ENCODE measurements around the gene DPYSL5. TPM values are rescaled to one million over a fixed set of nuclear protein-coding genes. Genes with fewer than 3 reads are reported as not detected.
"Not testable (repeated sequence)": the region's sequence is repeated elsewhere in the genome, so short reads cannot be mapped to it uniquely, and the experiment has no call there.

The DPYSL5 gene
- total RNA-seq, 1 experiment from 2014 or later = not detected

GRCh38 chr2:26907416-26907815 is 59.5 kb downstream of the DPYSL5 start:
- Histone ChIP-seq H3K4me1 (replicated peaks) (no peaks in the 10 kb centered on the region), H3K27ac (no peak overlapping the region), H3K9me3 (replicated peaks) (no peaks in the 10 kb centered on the region), H3K4me3 (no peak overlapping the region), H3K27me3 (replicated peaks) (peaks cover 31% of the 10 kb centered on the region), H3K36me3 (no peaks in the 10 kb centered on the region)
- DNase-seq (ENCODE audit: low read depth in 1 of 2, low spot score in 2 of 2) = no peak

- DNase-seq (ENCODE audit: low read depth in 1 of 2, low spot score in 2 of 2) = no peak
- Histone ChIP-seq H3K4me1 (replicated peaks) (no peaks in the 10 kb centered on the region), H3K36me3 (no peaks in the 10 kb centered on the region), H3K9me3 (replicated peaks) (no peaks in the 10 kb centered on the region), H3K27me3 (replicated peaks) (peaks cover 53% of the 10 kb centered on the region), H3K27ac (no peak overlapping the region), H3K4me3 (no peak overlapping the region)
These were observed 62.2 kb downstream of the DPYSL5 start for GRCh38 chr2:26910176-26910575.

GRCh38 chr2:26911911-26912861 is 64.3 kb downstream of the DPYSL5 start:
- no peak for DNase-seq (ENCODE audit: low read depth in 1 of 2, low spot score in 2 of 2)
- no peak overlapping the region for H3K27ac ChIP-seq
- H3K36me3 ChIP-seq = no peaks in the 10 kb centered on the region
- peaks cover 72% of the 10 kb centered on the region for H3K27me3 ChIP-seq (replicated peaks)
- H3K4me3 ChIP-seq = no peak overlapping the region
- H3K9me3 ChIP-seq (replicated peaks) = no peaks in the 10 kb centered on the region
- H3K4me1 ChIP-seq (replicated peaks) = no peaks in the 10 kb centered on the region

DNA sequence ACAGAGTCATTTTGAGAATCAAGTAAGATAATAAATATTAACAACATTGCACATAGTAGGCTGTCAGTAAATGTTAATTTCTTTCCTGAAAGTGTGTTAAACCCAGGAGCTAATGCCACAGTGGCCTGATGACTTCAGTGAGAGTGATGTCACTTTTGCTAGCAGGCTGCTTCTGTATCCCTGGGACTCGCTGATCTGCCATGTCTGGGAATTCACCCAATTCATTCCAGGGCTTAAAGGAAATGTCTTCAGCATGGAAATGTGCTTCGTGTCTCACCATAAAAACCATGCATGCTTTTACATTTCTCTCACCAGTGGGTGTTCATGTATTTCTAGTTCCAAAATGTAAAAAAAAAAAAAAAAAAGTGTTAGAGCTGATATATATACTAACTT is 65.7 kb downstream of the DPYSL5 start:
- no peak overlapping the region for H3K4me3 ChIP-seq
- DNase-seq (ENCODE audit: low read depth in 1 of 2, low spot score in 2 of 2) = no peak
- H3K36me3 ChIP-seq = no peaks in the 10 kb centered on the region
- H3K4me1 ChIP-seq (replicated peaks) = no peaks in the 10 kb centered on the region
- peaks cover 64% of the 10 kb centered on the region for H3K27me3 ChIP-seq (replicated peaks)
- no peaks in the 10 kb centered on the region for H3K9me3 ChIP-seq (replicated peaks)
- no peak overlapping the region for H3K27ac ChIP-seq

GRCh38 chr2:26913999-26914658 is 66.2 kb downstream of the DPYSL5 start:
- Histone ChIP-seq H3K27ac (no peak overlapping the region), H3K27me3 (replicated peaks) (peaks cover 61% of the 10 kb centered on the region), H3K9me3 (replicated peaks) (no peaks in the 10 kb centered on the region), H3K4me3 (no peak overlapping the region), H3K36me3 (no peaks in the 10 kb centered on the region), H3K4me1 (replicated peaks) (no peaks in the 10 kb centered on the region)
- DNase-seq (ENCODE audit: low read depth in 1 of 2, low spot score in 2 of 2) = no peak

GRCh38 chr2:26914659-26915310 is 66.9 kb downstream of the DPYSL5 start:
- Histone ChIP-seq H3K36me3 (no peaks in the 10 kb centered on the region), H3K4me1 (replicated peaks) (no peaks in the 10 kb centered on the region), H3K4me3 (no peak overlapping the region), H3K27me3 (replicated peaks) (peaks cover 60% of the 10 kb centered on the region), H3K27ac (no peak overlapping the region), H3K9me3 (replicated peaks) (no peaks in the 10 kb centered on the region)
- DNase-seq (ENCODE audit: low read depth in 1 of 2, low spot score in 2 of 2) = no peak

- Histone ChIP-seq H3K27me3 (replicated peaks) (peaks cover 60% of the 10 kb centered on the region), H3K4me1 (replicated peaks) (no peaks in the 10 kb centered on the region), H3K4me3 (no peak overlapping the region), H3K36me3 (no peaks in the 10 kb centered on the region), H3K27ac (no peak overlapping the region), H3K9me3 (replicated peaks) (no peaks in the 10 kb centered on the region)
- no peak for DNase-seq (ENCODE audit: low read depth in 1 of 2, low spot score in 2 of 2)
These were observed 67.4 kb downstream of the DPYSL5 start for GRCh38 chr2:26915316-26915715.

DNA sequence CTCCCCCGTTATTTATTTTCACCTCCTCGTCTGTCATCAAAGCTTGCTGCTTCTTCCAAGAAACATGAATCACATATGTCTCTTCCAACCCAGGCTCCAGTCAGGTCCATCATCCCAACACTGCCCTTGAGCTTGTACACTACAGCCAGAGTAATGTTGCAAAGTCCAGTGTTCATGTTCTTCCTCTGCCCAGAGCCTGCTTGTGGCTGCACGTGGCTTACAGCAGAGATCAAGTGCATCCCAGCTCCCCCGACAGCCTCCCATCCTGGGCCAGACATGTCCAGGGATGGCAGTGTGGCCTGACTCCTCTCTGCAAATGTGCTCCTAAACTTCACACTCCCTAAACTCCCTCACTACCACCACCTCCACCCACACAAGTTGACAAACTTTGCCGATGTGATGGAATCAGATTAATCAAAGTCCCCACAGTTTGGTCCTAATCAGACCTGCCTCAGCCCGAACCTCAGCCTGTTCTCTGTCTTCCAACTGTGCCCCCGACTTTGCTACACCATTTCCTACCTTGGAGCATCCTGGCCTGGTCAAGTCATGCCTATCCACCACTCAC is 68.3 kb downstream of the DPYSL5 start:
- Histone ChIP-seq H3K27ac (no peak overlapping the region), H3K4me1 (replicated peaks) (no peaks in the 10 kb centered on the region), H3K9me3 (replicated peaks) (no peaks in the 10 kb centered on the region), H3K36me3 (no peaks in the 10 kb centered on the region), H3K4me3 (no peak overlapping the region), H3K27me3 (replicated peaks) (peaks cover 53% of the 10 kb centered on the region)
- DNase-seq (ENCODE audit: low read depth in 1 of 2, low spot score in 2 of 2) = no peak

- no peaks in the 10 kb centered on the region for H3K4me1 ChIP-seq (replicated peaks)
- H3K4me3 ChIP-seq = no peak overlapping the region
- no peak overlapping the region for H3K27ac ChIP-seq
- DNase-seq (ENCODE audit: low read depth in 1 of 2, low spot score in 2 of 2) = no peak
- H3K27me3 ChIP-seq (replicated peaks) = peaks cover 42% of the 10 kb centered on the region
- H3K9me3 ChIP-seq (replicated peaks) = no peaks in the 10 kb centered on the region
- no peaks in the 10 kb centered on the region for H3K36me3 ChIP-seq
These were observed 69.4 kb downstream of the DPYSL5 start for GRCh38 chr2:26917135-26917836.

GRCh38 chr2:26921323-26921722 is 73.4 kb downstream of the DPYSL5 start:
- no peak for DNase-seq (ENCODE audit: low read depth in 1 of 2, low spot score in 2 of 2)

GRCh38 chr2:26922405-26923188 is 74.7 kb downstream of the DPYSL5 start:
- Histone ChIP-seq H3K27ac (no peak overlapping the region), H3K9me3 (replicated peaks) (no peaks in the 10 kb centered on the region), H3K27me3 (replicated peaks) (peaks cover 8% of the 10 kb centered on the region), H3K4me3 (no peak overlapping the region), H3K4me1 (replicated peaks) (peaks cover 10% of the 10 kb centered on the region), H3K36me3 (no peaks in the 10 kb centered on the region)
- DNase-seq (ENCODE audit: low read depth in 1 of 2, low spot score in 2 of 2) = no peak

More at GRCh38 chr2:26921323-26921722, 73.4 kb downstream of the DPYSL5 start:
- no peaks in the 10 kb centered on the region for H3K9me3 ChIP-seq (replicated peaks)
- H3K4me3 ChIP-seq = no peak overlapping the region
- H3K4me1 ChIP-seq (replicated peaks) = peaks cover 10% of the 10 kb centered on the region
- no peak overlapping the region for H3K27ac ChIP-seq
- peaks cover 16% of the 10 kb centered on the region for H3K27me3 ChIP-seq (replicated peaks)
- H3K36me3 ChIP-seq = no peaks in the 10 kb centered on the region

GRCh38 chr2:26923189-26923466 is 75.2 kb downstream of the DPYSL5 start:
- H3K4me1 ChIP-seq (replicated peaks) = peaks cover 10% of the 10 kb centered on the region
- not testable (repeated sequence) for H3K9me3 ChIP-seq (replicated peaks); H3K36me3 ChIP-seq; H3K4me3 ChIP-seq; DNase-seq (ENCODE audit: low read depth in 1 of 2, low spot score in 2 of 2); H3K27me3 ChIP-seq (replicated peaks); H3K27ac ChIP-seq

GRCh38 chr2:26924731-26925099 is 76.8 kb downstream of the DPYSL5 start:
- Histone ChIP-seq H3K27ac (no peak overlapping the region), H3K36me3 (no peaks in the 10 kb centered on the region), H3K27me3 (replicated peaks) (peaks cover 8% of the 10 kb centered on the region), H3K9me3 (replicated peaks) (no peaks in the 10 kb centered on the region), H3K4me1 (replicated peaks) (peaks cover 16% of the 10 kb centered on the region), H3K4me3 (no peak overlapping the region)
- no peak for DNase-seq (ENCODE audit: low read depth in 1 of 2, low spot score in 2 of 2)

Measured in SJSA1 (cell line).